Peyer's patch (tissue), 4 donors: ENCODE measurements around the gene PAK4.

Experiments used
- POLR2A ChIP-seq, 2 donors: fragments of 450-650 bp; IDR thresholded peaks; one replicate each; pipeline ENCODE4 v1.5.1; 2017; ENCODE audit warnings: antibody characterized with exemption in 2 of 2, mild to moderate bottlenecking in 2 of 2, moderate library complexity in 2 of 2
- TF ChIP-seq, protein P1 (sequence below), 6 experiments: fragments of 450-650 bp in 4 of 6; fragments of 200-600 bp in 2 of 6; sonication (generic) in 1 of 6; IDR thresholded peaks; one replicate each; pipeline ENCODE4 v1.5.1; 2017 to 2019; ENCODE audit warnings: antibody characterized with exemption in 6 of 6, mild to moderate bottlenecking in 3 of 6, moderate library complexity in 1 of 6

- TF ChIP-seq POLR2A (IDR thresholded peaks at IDR 0.05), result no peak
- TF ChIP-seq, protein P1, sequence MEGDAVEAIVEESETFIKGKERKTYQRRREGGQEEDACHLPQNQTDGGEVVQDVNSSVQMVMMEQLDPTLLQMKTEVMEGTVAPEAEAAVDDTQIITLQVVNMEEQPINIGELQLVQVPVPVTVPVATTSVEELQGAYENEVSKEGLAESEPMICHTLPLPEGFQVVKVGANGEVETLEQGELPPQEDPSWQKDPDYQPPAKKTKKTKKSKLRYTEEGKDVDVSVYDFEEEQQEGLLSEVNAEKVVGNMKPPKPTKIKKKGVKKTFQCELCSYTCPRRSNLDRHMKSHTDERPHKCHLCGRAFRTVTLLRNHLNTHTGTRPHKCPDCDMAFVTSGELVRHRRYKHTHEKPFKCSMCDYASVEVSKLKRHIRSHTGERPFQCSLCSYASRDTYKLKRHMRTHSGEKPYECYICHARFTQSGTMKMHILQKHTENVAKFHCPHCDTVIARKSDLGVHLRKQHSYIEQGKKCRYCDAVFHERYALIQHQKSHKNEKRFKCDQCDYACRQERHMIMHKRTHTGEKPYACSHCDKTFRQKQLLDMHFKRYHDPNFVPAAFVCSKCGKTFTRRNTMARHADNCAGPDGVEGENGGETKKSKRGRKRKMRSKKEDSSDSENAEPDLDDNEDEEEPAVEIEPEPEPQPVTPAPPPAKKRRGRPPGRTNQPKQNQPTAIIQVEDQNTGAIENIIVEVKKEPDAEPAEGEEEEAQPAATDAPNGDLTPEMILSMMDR (IDR thresholded peaks at IDR 0.05), result no peak
These were observed 12.9 kb downstream of the PAK4 start for GRCh38 chr19:39138221-39139211.
